Muscle layer of duodenum (tissue), 2 donors: ENCODE results near the gene LRP5.
"Not testable (repeated sequence)": the region's sequence is repeated elsewhere in the genome, so short reads cannot be mapped to it uniquely, and the experiment has no call there.

ENCODE experiments used
- H3K27ac ChIP-seq: one replicate; pipeline ENCODE4 v1.7.0; 2013; ENCODE audit warnings: mild to moderate bottlenecking, low read length
- H3K27me3 ChIP-seq: one replicate; pipeline ENCODE4 v1.7.0; 2013; ENCODE audit warnings: low read depth, mild to moderate bottlenecking, control low read depth, low read length
- H3K36me3 ChIP-seq, 2 donors: one replicate each; pipeline ENCODE4 v1.7.0; 2013; ENCODE audit warnings: low read length in 2 of 2, control low read depth in 1 of 2, mild to moderate bottlenecking in 1 of 2; ENCODE audit not compliant: insufficient read depth in 2 of 2, control insufficient read depth in 1 of 2
- H3K4me1 ChIP-seq, 2 donors: one replicate each; pipeline ENCODE4 v1.7.0; 2013; ENCODE audit warnings: low read length in 2 of 2, mild to moderate bottlenecking in 2 of 2, control low read depth in 1 of 2, moderate library complexity in 1 of 2; ENCODE audit not compliant: insufficient read depth in 2 of 2, control insufficient read depth in 1 of 2
- H3K4me3 ChIP-seq, 2 donors: one replicate each; pipeline ENCODE4 v1.7.0; 2013; ENCODE audit warnings: low read length in 2 of 2, low read depth in 1 of 2, mild to moderate bottlenecking in 1 of 2
- H3K9me3 ChIP-seq, 2 donors: one replicate each; pipeline ENCODE4 v1.7.0; 2013; ENCODE audit warnings: low read length in 2 of 2, control low read depth in 1 of 2, mild to moderate bottlenecking in 1 of 2; ENCODE audit not compliant: control insufficient read depth in 1 of 2
- donor health status: healthy.

LRP5 gene

GRCh38 chr11:68271023-68271780 is 41.2 kb upstream of the LRP5 start:
- H3K4me1 ChIP-seq = peaks cover 0 to 30% of the 10 kb centered on the region in 2 donors
- peak overlapping the region; percentile 83 to 84 for H3K4me3 ChIP-seq
- no peaks in the 10 kb centered on the region for H3K9me3 ChIP-seq
- peaks cover 16 to 27% of the 10 kb centered on the region in 2 donors for H3K36me3 ChIP-seq
- peak overlapping the region; percentile 78 for H3K27ac ChIP-seq
- H3K27me3 ChIP-seq = no peaks in the 10 kb centered on the region

- Histone ChIP-seq H3K36me3 (peaks cover 11 to 19% of the 10 kb centered on the region in 2 donors), H3K4me3 (peak within 1 kb of the TSS; percentile 83 to 84), H3K27ac (peak within 1 kb of the TSS; percentile 88), H3K4me1 (peaks cover 0 to 28% of the 10 kb centered on the region in 2 donors), H3K27me3 (no peaks in the 10 kb centered on the region), H3K9me3 (no peaks in the 10 kb centered on the region)
Measured at GRCh38 chr11:68271781-68272608, 40.4 kb upstream of the LRP5 start, which contains the start of gene C11orf24. C11orf24 (minus strand) TSS chr11:68271973; CDS start chr11:68263767, 8,206 bp downstream.

GRCh38 chr11:68273026-68273738 is 39.2 kb upstream of the LRP5 start:
- Histone ChIP-seq H3K4me1 (peaks cover 0 to 23% of the 10 kb centered on the region in 2 donors), H3K27ac (no peak overlapping the region)

GRCh38 chr11:68274306-68274705 is 38.1 kb upstream of the LRP5 start:
- Histone ChIP-seq H3K27ac (no peak overlapping the region), H3K36me3 (peaks cover 0 to 9% of the 10 kb centered on the region in 2 donors), H3K4me3 (no peak overlapping the region), H3K27me3 (no peaks in the 10 kb centered on the region), H3K9me3 (no peaks in the 10 kb centered on the region), H3K4me1 (peaks cover 0 to 22% of the 10 kb centered on the region in 2 donors)

More at GRCh38 chr11:68273026-68273738, 39.2 kb upstream of the LRP5 start:
- no peak overlapping the region for H3K4me3 ChIP-seq
- no peaks in the 10 kb centered on the region for H3K27me3 ChIP-seq
- peaks cover 0 to 9% of the 10 kb centered on the region in 2 donors for H3K36me3 ChIP-seq
- no peaks in the 10 kb centered on the region for H3K9me3 ChIP-seq

- Histone ChIP-seq H3K27me3 (no peaks in the 10 kb centered on the region), H3K36me3 (peaks cover 0 to 8% of the 10 kb centered on the region in 2 donors), H3K27ac (no peak overlapping the region), H3K4me3 (no peak overlapping the region), H3K9me3 (no peaks in the 10 kb centered on the region), H3K4me1 (peaks cover 0 to 6% of the 10 kb centered on the region in 2 donors)
Measured at GRCh38 chr11:68275721-68276507, 36.5 kb upstream of the LRP5 start.

- Histone ChIP-seq H3K27me3 (no peaks in the 10 kb centered on the region), H3K9me3 (no peaks in the 10 kb centered on the region), H3K4me1 (peaks cover 0 to 3% of the 10 kb centered on the region in 2 donors), H3K27ac (no peak overlapping the region), H3K4me3 (no peak overlapping the region), H3K36me3 (no peaks in the 10 kb centered on the region)
Measured at GRCh38 chr11:68276861-68277260, 35.5 kb upstream of the LRP5 start.

GRCh38 chr11:68279676-68280075 is 32.7 kb upstream of the LRP5 start:
- H3K9me3 ChIP-seq = no peaks in the 10 kb centered on the region
- H3K27me3 ChIP-seq = no peaks in the 10 kb centered on the region
- H3K4me3 ChIP-seq = no peak overlapping the region
- no peaks in the 10 kb centered on the region for H3K36me3 ChIP-seq
- H3K4me1 ChIP-seq = no peaks in the 10 kb centered on the region
- H3K27ac ChIP-seq = no peak overlapping the region

- Histone ChIP-seq H3K27me3 (no peaks in the 10 kb centered on the region), H3K36me3 (no peaks in the 10 kb centered on the region), H3K9me3 (no peaks in the 10 kb centered on the region), H3K4me3 (no peak overlapping the region), H3K27ac (no peak overlapping the region), H3K4me1 (no peaks in the 10 kb centered on the region)
Measured at GRCh38 chr11:68282141-68282860, 30.1 kb upstream of the LRP5 start.

- Histone ChIP-seq H3K4me1 (no peaks in the 10 kb centered on the region), H3K27ac (no peak overlapping the region), H3K9me3 (no peaks in the 10 kb centered on the region), H3K27me3 (no peaks in the 10 kb centered on the region), H3K4me3 (no peak overlapping the region), H3K36me3 (no peaks in the 10 kb centered on the region)
Measured at GRCh38 chr11:68282861-68283230, 29.5 kb upstream of the LRP5 start.

GRCh38 chr11:68284588-68284987 is 27.8 kb upstream of the LRP5 start:
- H3K4me3 ChIP-seq, H3K9me3 ChIP-seq, H3K27ac ChIP-seq, H3K4me1 ChIP-seq, H3K36me3 ChIP-seq, H3K27me3 ChIP-seq: not testable (repeated sequence)
